GM19455 (cell line): ENCODE data around the gene MOG.
"Not testable (repeated sequence)": the region's sequence is repeated elsewhere in the genome, so short reads cannot be mapped to it uniquely, and the experiment has no call there.

ENCODE experiments used
- ATAC-seq: cut with Tn5 transposase; IDR thresholded peaks from one replicate; pipeline ENCODE4 v1.9.1; 2021; ENCODE audit not compliant: unreplicated experiment

Gene MOG

GRCh38 chr6:29637247-29637646 is 19.6 kb upstream of the MOG start:
- no peak for ATAC-seq

GRCh38 chr6:29641430-29642148 is 15.3 kb upstream of the MOG start:
- ATAC-seq, result no peak

- no peak for ATAC-seq
Observed at GRCh38 chr6:29647927-29648642, 8.8 kb upstream of the MOG start.

- ATAC-seq, result peak; percentile 98
Observed at GRCh38 chr6:29649701-29650673, 6.9 kb upstream of the MOG start.

DNA sequence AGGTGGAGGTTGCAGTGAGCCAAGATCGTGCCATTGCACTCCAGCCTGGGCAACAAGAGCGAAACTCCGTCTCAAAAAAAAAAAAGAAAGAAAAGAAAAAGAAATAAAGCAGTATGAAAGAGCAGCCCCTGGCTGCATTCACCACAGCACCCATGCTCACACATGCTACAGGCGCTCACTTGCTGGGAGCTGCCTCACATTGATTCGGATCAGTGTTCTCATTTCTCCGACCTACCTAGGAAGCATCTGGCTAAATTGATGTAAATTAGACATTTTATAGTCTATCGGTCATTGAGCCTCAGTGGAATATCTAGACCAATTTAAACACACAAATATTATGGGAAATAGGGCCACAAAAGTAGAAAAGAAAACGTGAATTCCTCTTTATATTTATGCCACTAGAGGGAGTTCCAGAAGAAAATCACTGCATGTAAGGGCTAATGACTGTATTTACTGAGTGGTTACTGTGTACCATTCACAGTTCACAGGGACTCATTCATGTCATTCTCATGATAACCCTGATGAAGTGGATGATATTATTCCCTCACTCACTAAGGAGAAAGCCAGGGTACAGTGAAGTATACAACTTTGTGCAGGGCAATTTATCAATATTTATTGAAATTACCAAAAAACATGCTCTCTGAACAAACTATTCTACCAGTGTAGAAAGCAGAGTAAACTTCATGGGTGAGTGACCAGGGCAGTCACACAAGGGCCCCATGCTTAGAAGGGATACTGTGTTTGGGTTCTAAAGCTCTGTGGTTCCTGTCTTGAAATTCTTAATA is 5.3 kb upstream of the MOG start:
- ATAC-seq, result no peak

- no peak for ATAC-seq
Observed at GRCh38 chr6:29652198-29652584, 4.7 kb upstream of the MOG start.

GRCh38 chr6:29653452-29654038 is 3.3 kb upstream of the MOG start:
- ATAC-seq, result no peak

- ATAC-seq, result no peak
Observed at GRCh38 chr6:29655658-29656057, 1.2 kb upstream of the MOG start.

DNA sequence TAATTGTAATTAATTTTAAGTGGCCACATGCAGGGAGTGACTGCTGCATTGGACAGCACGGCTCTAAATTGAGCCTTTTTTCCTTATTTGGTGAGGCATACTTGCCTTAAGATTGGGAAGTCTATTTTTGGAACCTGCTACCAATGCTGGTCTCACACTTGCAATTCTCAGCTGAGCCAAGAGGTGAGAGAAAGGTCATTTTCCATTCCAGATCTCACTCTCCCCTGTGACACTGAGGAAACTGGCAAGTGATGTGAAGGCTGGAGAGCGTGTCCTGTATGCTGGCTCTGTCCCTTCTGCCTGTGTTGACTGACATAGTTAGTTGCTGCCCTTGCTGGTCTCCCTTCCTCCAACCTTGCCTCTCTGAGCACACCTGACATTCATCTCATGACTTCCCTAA is 735 bp upstream of the MOG start:
- no peak for ATAC-seq

DNA sequence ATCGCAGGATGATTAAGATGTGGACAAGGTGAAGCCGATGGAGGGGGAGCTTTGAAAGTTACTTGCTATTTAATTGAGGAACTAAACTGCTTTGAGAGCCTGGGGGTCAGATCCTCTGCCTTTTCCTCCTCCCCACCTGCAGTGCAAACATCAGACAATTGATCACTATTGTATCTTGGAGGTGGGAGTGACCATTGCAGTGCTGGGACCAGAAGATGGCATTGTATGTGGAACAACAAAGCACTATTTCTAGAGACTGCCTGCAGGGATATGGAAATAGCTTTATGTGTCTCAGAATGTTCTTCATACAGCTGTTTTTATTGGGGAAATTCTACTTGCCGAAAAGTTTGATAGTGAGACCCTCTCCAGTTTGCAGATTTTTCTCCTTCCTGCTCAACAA is 4.2 kb downstream of the MOG start:
- ATAC-seq, result no peak

DNA sequence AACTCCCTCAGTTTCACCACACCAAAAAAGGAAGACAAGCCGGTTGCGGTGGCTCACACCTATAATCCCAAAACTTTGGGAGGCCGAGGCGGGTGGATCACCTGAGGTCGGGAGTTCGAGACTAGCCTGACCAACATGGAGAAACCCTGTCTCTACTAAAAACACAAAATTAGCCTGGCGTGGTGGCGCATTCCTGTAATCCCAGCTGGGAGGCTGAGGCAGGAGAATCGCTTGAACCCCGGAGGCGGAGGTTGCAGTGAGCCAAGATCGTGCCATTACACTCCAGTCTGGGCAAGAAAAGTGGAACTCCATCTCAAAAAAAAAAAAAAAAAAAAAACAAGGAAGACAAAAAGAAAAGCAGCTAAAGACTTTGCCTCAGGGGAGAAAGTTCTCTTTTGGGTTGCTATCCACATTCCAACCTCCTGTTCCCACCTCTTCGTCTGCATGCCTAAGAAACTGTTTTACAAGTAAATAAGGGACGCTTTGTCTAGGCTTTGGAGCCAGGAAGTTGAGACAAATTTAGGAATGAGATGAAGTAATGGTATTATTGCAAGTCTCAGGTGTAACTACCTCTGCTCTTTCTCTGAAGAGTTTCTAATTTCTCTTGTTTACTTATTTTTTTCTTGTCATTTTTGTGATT is 4.7 kb downstream of the MOG start:
- ATAC-seq, result not testable (repeated sequence)

GRCh38 chr6:29663300-29664042 is 6.6 kb downstream of the MOG start:
- ATAC-seq, result no peak

DNA sequence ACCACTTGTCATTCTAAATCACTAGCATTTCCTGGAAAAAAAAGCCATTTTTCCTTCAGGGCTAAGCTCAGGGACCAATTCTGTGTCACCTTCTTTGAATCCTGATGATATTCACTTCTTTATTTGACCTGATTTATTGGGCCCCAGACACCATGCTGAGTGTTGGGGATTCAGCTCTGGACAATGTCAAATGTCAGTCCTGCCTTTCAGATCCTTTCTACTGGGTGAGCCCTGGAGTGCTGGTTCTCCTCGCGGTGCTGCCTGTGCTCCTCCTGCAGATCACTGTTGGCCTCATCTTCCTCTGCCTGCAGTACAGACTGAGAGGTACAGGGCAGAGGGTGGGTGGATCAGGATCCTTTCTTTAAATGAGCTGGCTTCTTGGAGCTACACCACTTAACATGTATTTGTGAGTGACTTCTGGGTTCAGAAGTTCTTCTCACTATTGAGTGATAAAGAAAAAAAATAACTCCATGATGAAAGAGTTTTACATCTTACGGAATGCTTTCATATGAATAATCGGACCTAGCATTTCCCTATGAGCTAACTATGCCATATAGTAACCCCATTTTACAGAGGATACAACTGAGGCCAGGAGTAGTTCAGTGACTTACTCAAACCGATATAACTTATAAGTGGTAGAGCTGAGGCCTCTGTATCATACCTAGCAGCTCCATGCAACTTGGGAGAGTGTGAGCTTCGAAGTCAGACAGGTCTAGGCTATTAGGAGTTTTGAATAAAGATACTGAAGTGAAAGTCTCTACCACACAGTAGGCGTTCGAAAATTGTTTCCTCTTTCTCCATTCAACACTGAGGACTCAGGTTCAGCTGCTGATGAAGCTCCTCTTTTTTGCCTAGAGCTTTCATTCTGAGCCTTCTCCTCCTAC is 9.3 kb downstream of the MOG start:
- no peak for ATAC-seq

DNA sequence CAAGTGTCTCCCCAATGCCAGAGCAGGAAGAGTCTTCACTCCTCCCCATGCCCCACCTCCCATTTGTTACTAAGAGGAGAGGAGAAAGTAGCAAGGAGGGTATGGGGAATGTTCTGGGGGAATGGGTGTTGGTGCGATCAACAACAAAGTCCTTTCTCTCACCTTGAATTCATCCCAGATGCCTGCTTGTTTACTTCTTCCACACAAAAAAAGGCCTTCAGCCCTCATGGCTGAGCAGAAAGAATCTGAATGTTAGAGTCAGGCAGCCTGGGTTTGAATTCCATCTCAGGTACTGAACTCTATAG is 9.9 kb downstream of the MOG start:
- ATAC-seq, result no peak

DNA sequence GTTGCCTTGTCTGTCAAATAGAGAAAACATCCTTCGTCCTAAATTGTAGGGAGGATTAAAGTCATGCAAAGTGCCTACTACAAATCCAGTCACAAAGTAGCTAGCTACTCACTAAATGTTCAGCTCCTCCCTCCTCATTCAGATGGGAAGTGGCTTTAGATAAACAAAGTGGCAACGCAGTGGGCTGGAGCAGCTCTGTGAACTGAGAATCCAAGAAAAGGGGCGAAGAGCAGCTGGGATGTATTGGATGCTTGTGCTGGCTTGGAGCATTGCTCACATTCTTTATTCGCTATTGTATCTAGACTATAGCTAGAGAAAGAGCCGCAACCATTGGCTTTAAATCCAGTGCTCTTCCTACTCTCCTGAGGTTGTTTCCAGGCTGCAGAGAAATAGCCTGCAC is 10.3 kb downstream of the MOG start:
- ATAC-seq, result no peak

DNA sequence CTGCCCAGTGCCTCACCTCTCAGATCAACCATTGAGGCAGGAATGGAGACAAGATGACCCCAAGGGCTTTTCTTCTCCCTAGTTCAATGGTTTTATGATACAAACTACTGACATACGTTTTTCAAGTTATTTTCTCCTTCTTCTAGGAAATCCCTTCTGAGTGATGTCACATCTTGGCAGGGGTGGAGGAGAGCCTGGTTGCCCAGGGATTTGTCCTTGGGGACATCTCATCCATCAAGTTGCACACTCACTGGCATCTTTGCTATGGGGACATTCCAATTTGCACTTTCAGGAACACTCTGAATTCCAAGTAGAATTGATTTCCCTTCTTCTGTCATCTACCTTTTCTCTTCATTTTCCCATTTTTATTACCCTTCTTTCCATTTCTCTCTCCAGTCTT is 14.1 kb downstream of the MOG start:
- no peak for ATAC-seq

DNA sequence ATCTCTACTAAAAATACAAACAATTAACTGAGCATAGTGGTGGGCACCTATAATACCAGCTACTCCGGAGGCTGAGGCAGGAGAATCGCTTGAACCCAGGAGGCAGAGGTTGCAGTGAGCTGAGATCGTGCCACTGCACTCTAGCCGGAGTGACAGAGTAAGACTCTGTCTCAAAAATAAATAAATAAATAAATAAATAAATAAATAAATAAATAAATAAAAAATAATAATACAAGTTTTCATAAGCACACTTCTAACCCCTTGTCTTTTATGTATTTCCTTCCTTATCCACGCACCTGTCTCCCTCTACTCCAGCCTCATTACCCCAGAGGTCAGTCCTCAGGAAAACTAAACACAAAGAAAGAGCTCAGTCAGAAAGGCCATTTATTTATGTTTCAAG is 15.2 kb downstream of the MOG start:
- ATAC-seq, result not testable (repeated sequence)

DNA sequence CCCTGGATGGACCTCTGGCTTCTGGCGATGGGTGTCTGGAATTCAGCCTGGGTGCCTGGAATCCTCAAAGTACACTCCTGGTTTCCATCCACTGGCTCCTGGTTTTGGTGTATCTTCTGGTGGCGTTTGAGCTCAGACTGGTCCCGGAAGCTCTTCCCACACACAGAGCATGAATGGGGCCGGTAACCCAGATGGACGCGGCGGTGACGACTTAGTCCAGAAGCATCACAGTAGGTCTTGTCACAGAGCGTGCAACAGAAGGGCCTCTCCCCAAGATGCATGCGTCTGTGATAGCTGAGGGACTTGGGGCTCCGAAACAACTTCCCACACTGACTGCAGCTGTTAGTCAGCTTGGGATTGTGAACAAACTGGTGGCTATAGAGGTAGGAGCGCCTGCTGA is 16.3 kb downstream of the MOG start:
- ATAC-seq, result no peak
